ENCODE results near the gene CATSPERE. TPM values are rescaled to one million over a fixed set of nuclear protein-coding genes. Genes with fewer than 3 reads are reported as not detected.

Gene CATSPERE
- total and polyA plus RNA-seq, 2 donors (not counting 3 experiments of a cell fraction or from before 2014, with no cell fraction given), result 0.61 to 1.9 TPM

- Histone ChIP-seq H3K4me3 (replicated peaks in 1 of 3; ENCODE audit: insufficient read depth in 1 of 3, low read depth in 1 of 3, low read length in 3 of 3) (no peak overlapping the region), H3K27me3 (ENCODE audit: control insufficient read depth in 2 of 2, insufficient read depth in 2 of 2, low read length in 2 of 2) (no peaks in the 10 kb centered on the region), H3K4me1 (ENCODE audit: control insufficient read depth, extremely low read depth, insufficient read depth, low read length) (no peaks in the 10 kb centered on the region), H4K20me1 (replicated peaks; ENCODE audit: control insufficient read depth, extremely low read depth, insufficient read depth, low read length) (no peaks in the 10 kb centered on the region), H3K79me2 (ENCODE audit: control insufficient read depth, insufficient read depth, low read length) (no peaks in the 10 kb centered on the region), H3K36me3 (ENCODE audit: control insufficient read depth in 2 of 2, extremely low read depth in 1 of 2, insufficient read depth in 2 of 2, low read length in 2 of 2) (no peaks in the 10 kb centered on the region), H3K27ac (ENCODE audit: insufficient read depth, low read depth, low read length) (no peak overlapping the region), H3K9me1 (replicated peaks; ENCODE audit: control insufficient read depth, extremely low read depth, insufficient read depth, low read length) (no peaks in the 10 kb centered on the region), H3K9me3 (replicated peaks; ENCODE audit: control insufficient read depth, insufficient read depth, low read length) (no peaks in the 10 kb centered on the region), H3K4me2 (ENCODE audit: insufficient read depth, low read length) (no peak overlapping the region), H3K9ac (replicated peaks; ENCODE audit: extremely low read depth, insufficient read depth, low read length) (no peak overlapping the region), H2AFZ (ENCODE audit: low read depth, low read length) (no peak overlapping the region)
- no TSS peak for BruUV-seq (replicated peaks)
- FAIRE-seq (no peak), DNase-seq (ENCODE audit: low read depth, low spot score) (no peak)
- intact Hi-C loops (cut with micrococcal nuclease) (no loop called here), dilution Hi-C loops (cut with MboI; ENCODE audit: extremely low pct_ligation_motif_present, low sequenced_read_pairs) (no loop called here)
- ChIA-PET POLR2A (no interaction called here), CTCF (no interaction called here)
- TF ChIP-seq FOS (IDR thresholded peaks at IDR 0.05; ENCODE audit: borderline replicate concordance, insufficient read depth, low read length) (no peak), CTCF (IDR thresholded peaks at IDR 0.05; ENCODE audit: extremely low read depth in 1 of 2, insufficient read depth in 1 of 2, low read depth in 1 of 2, low read length in 2 of 2) (no peak), GATA2 (IDR thresholded peaks at IDR 0.05; ENCODE audit: insufficient read depth, insufficient read length, low read depth, low read length) (no peak), MYC (IDR thresholded peaks at IDR 0.05; ENCODE audit: low read depth, low read length) (no peak), POLR2A (IDR thresholded peaks at IDR 0.05; ENCODE audit: low read depth, low read length) (no peak), POLR2AphosphoS5 (IDR thresholded peaks at IDR 0.05; ENCODE audit: insufficient read depth, low read depth, low read length) (no peak), EZH2 (IDR thresholded peaks at IDR 0.05; ENCODE audit: borderline replicate concordance, low read depth, low read length, severe bottlenecking) (no peak), JUN (IDR thresholded peaks at IDR 0.05; ENCODE audit: borderline replicate concordance, insufficient read depth, insufficient read length, low read depth) (no peak), MAX (IDR thresholded peaks at IDR 0.05; ENCODE audit: insufficient read depth, insufficient read length) (no peak)
Observed at GRCh38 chr1:244496186-244496585, 35.1 kb downstream of the CATSPERE start.

Measured in endothelial cell of umbilical vein (primary cell).